Transverse colon (tissue), 4 donors: ENCODE measurements around the gene ABCA7. TPM values are rescaled to one million over a fixed set of nuclear protein-coding genes. Genes with fewer than 3 reads are reported as not detected.

Experiments
- DNase-seq: peaks from one replicate; pipeline ENCODE4 v3.0.0-alpha.2; 2019
- H3K27ac ChIP-seq, 4 donors: fragments of 200-600 bp; sonication (generic); 2 replicates each; pipeline ENCODE4 v1.5.1; 2016 to 2018; ENCODE audit warnings: inconsistent platforms in 4 of 4
- H3K27me3 ChIP-seq: fragments of 200-600 bp; sonication (generic); 2 replicates; pipeline ENCODE4 v1.5.1; 2017; ENCODE audit warnings: inconsistent platforms
- H3K36me3 ChIP-seq, 4 donors: fragments of 200-600 bp; sonication (generic); 2 replicates each; pipeline ENCODE4 v1.5.1; 2017 to 2019; ENCODE audit warnings: inconsistent platforms in 4 of 4
- H3K4me1 ChIP-seq, 4 donors: fragments of 200-600 bp; sonication (generic); 2 replicates each; pipeline ENCODE4 v1.5.1; 2017 to 2020; ENCODE audit warnings: inconsistent platforms in 4 of 4
- H3K4me3 ChIP-seq, 4 donors: fragments of 200-600 bp; sonication (generic); 1 replicate in 1 of 4; 2 replicates in 3 of 4; pipeline versions ENCODE4 v1.5.1 to v1.6.1; 2017 to 2019; ENCODE audit warnings: inconsistent platforms in 4 of 4
- H3K9me3 ChIP-seq, 2 donors: fragments of 200-600 bp; sonication (generic); 2 replicates each; pipeline ENCODE4 v1.5.1; 2017 to 2019; ENCODE audit warnings: inconsistent platforms in 2 of 2
- CTCF ChIP-seq, 5 experiments: fragments of 200-600 bp in 3 of 5; fragments of 450-650 bp in 2 of 5; sonication (generic) in 3 of 5; IDR thresholded peaks; 1 replicate in 2 of 5; 2 replicates in 3 of 5; pipeline ENCODE4 v1.5.1; 2016 to 2017; ENCODE audit warnings: antibody characterized with exemption in 5 of 5, inconsistent platforms in 3 of 5, mild to moderate bottlenecking in 2 of 5, moderate library complexity in 1 of 5
- EP300 ChIP-seq: sonication (generic); formaldehyde crosslinking; IDR thresholded peaks from one replicate; pipeline ENCODE4 v1.6.1; 2017; ENCODE audit warnings: antibody characterized with exemption, low read depth
- POLR2A ChIP-seq: fragments of 450-650 bp; IDR thresholded peaks from one replicate; pipeline ENCODE4 v1.6.1; 2016; ENCODE audit warnings: antibody characterized with exemption, mild to moderate bottlenecking, moderate library complexity
- POLR2AphosphoS5 ChIP-seq, 3 donors: sonication (generic); formaldehyde crosslinking; IDR thresholded peaks; one replicate each; pipeline ENCODE4 v1.6.1; 2016; ENCODE audit warnings: antibody characterized with exemption in 3 of 3
- WGBS, 2 donors: methylation state at CpG; one replicate each; pipeline ENCODE4 v1.1.5; 2018; ENCODE audit warnings: low coverage in 1 of 2; 5-methylcytosine and 5-hydroxymethylcytosine counted together
- in situ Hi-C, 4 donors: fragments of 200-750 bp; cut with MboI; loops; one replicate each; pipeline versions ENCODE4 v1.15.0 to v1.15.1; 2017; ENCODE audit warnings: low sequenced_read_pairs in 3 of 4, low pct_ligation_motif_present in 1 of 4, low pct_unique_long_range_greater_than_20kb in 1 of 4
- intact Hi-C: fragments of 100-400 bp; cut with DNase I; formaldehyde crosslinking; loops from one replicate; pipeline ENCODE4 v1.15.1; 2023; ENCODE audit warnings: low total_unique reads
- total RNA-seq, 4 donors: library from RNA; depleted of rRNA; stranded (reverse); fragments of >200 nt; gene quantifications; one replicate each; pipeline ENCODE4 v1.1.0, GENCODE V29; 2016

Gene ABCA7
- total RNA-seq, 4 donors from 2014 or later: 47.1 to 128 (median 82.0) TPM

DNA sequence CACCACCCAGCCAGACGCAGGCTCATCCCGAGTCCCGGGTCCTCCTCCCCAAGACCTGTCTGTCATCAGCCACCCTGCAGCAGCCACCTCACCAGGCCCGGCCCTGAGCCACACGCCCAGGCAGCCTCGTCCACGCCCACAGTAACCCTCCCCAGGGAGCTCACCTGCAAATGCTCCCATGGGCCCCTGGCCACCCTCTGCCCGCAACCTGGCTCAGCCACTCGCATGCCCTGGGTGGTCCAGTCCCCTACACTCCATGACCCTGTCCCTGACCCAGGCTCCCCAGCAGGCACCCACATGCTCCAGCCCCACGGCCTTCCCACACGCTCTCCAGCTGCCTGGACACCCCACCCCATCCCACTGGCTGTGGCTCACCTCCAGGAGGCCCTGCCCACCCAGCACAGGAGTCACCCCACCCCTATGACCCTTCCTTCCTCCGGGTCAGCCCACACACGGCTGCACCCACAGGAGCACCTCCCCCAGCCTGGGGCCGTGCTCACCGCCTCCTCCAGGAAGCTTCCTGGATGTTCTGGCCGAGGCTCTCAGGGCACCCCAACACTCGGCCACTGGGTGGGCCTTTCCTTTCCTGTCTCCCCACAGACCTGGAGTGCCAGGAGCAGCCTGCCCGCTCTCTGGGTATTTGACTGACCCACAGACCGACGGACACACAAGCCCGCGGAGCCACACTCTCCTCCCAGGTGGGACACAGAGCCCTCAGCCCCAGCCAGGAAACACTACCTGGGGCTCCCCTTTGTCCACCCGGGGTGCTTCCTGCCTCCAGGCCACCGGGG is 22.6 kb upstream of the ABCA7 start:
- in situ Hi-C loops: no loop called here
- H3K4me3 ChIP-seq: peak overlapping the region in 1 of 4 donors; percentile 0
- intact Hi-C loops: no loop called here
- H3K27ac ChIP-seq: peak overlapping the region; percentile 37 to 70 (median 60)
- no peak for TF ChIP-seq CTCF (IDR thresholded peaks at IDR 0.05)
- TF ChIP-seq POLR2A: no peak
- no peak for TF ChIP-seq EP300
- 53% methylated on average over 24 of the region's 24 CpGs; no CpG with 5 or more reads in 1 of the 2 donors for WGBS, 2 donors
- no peaks in the 10 kb centered on the region for H3K27me3 ChIP-seq
- DNase-seq: peak; percentile 71
- no peaks in the 10 kb centered on the region for H3K9me3 ChIP-seq
- peaks cover 47 to 55% (median 52%) of the 10 kb centered on the region in 4 donors for H3K4me1 ChIP-seq
- peaks cover 0 to 9% (median 2%) of the 10 kb centered on the region in 4 donors for H3K36me3 ChIP-seq

GRCh38 chr19:1017906-1018305 is 22.0 kb upstream of the ABCA7 start:
- in situ Hi-C loops: no loop called here
- Histone ChIP-seq H3K36me3 (peaks cover 0 to 4% (median 0%) of the 10 kb centered on the region in 4 donors), H3K4me1 (peaks cover 47 to 57% (median 53%) of the 10 kb centered on the region in 4 donors), H3K4me3 (peak overlapping the region in 1 of 4 donors; percentile 0), H3K9me3 (no peaks in the 10 kb centered on the region), H3K27me3 (no peaks in the 10 kb centered on the region), H3K27ac (peak overlapping the region; percentile 37 to 70 (median 60))
- 84% methylated on average over 9 of the region's 9 CpGs; no CpG with 5 or more reads in 1 of the 2 donors for WGBS, 2 donors
- DNase-seq: no peak
- no peak for TF ChIP-seq EP300
- no peak for TF ChIP-seq CTCF (IDR thresholded peaks at IDR 0.05)
- no peak for TF ChIP-seq POLR2AphosphoS5 (IDR thresholded peaks at IDR 0.05)
- TF ChIP-seq POLR2A: no peak
- intact Hi-C loops: no loop called here

- no peak overlapping the region for H3K4me3 ChIP-seq
- no peaks in the 10 kb centered on the region for H3K27me3 ChIP-seq
- intact Hi-C loops (no loop called here), in situ Hi-C loops (no loop called here)
- TF ChIP-seq POLR2AphosphoS5 (IDR thresholded peaks at IDR 0.05): no peak
- TF ChIP-seq CTCF (IDR thresholded peaks at IDR 0.05): no peak
- no peak for TF ChIP-seq POLR2A
- 76 to 79% methylated on average over 4 to 5 of the region's 5 CpGs for WGBS, 2 donors
- H3K27ac ChIP-seq: peak overlapping the region in 2 of 4 donors; percentile 37 to 51
- peaks cover 0 to 3% (median 0%) of the 10 kb centered on the region in 4 donors for H3K36me3 ChIP-seq
- no peaks in the 10 kb centered on the region for H3K9me3 ChIP-seq
- DNase-seq: no peak
- peaks cover 47 to 57% (median 53%) of the 10 kb centered on the region in 4 donors for H3K4me1 ChIP-seq
Observed at GRCh38 chr19:1018393-1018792, 21.5 kb upstream of the ABCA7 start.

DNA sequence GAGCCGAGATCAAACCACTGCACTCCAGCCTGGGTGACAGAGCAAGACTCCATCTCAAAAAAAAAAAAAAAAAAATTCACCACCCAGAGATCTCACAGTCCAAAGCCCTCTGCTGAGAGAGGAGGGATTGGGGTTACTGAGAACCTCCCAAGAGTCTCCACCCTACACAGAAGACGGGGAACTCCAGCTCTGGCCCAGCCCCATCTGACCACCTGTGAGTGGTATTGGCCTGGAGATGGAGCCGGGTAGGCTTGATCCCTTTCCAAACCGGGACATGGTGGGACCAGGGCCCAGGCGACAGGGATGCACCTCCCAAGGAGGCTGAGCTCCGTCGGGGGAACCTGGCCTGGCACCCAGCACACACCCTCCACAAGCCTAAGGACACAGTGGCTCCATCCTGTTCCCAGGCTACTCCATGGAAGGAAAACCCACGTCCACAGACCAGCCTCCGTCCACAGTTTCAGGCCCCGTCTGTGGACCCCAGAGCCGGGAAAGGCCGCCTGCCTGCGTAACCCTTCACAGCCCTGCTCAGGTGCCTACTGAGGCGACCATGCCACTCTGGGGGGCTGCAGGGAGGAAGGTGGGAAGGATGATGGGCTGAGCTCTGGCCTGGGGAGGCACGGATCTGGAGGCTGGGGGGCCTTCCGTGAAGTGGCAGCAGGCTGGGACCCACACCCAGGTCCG is 20.8 kb upstream of the ABCA7 start:
- H3K4me3 ChIP-seq: peak overlapping the region in 3 of 4 donors; percentile 64 to 100 (median 89)
- WGBS, 2 donors: 20 to 41% methylated on average over 3 to 16 of the region's 17 CpGs
- H3K4me1 ChIP-seq: peaks cover 47 to 57% (median 53%) of the 10 kb centered on the region in 4 donors
- no peak for DNase-seq
- peaks cover 0 to under 1% (median 0%) of the 10 kb centered on the region in 4 donors for H3K36me3 ChIP-seq
- no peak for TF ChIP-seq POLR2AphosphoS5 (IDR thresholded peaks at IDR 0.05)
- no peak for TF ChIP-seq POLR2A
- TF ChIP-seq CTCF (IDR thresholded peaks at IDR 0.05): no peak
- no peak for TF ChIP-seq EP300
- no peaks in the 10 kb centered on the region for H3K9me3 ChIP-seq
- H3K27me3 ChIP-seq: no peaks in the 10 kb centered on the region
- in situ Hi-C loops: no loop called here
- intact Hi-C loops: no loop called here
- peak overlapping the region in 2 of 4 donors; percentile 2 to 92 for H3K27ac ChIP-seq
